ENCODE data around the gene SYT13.

DNA sequence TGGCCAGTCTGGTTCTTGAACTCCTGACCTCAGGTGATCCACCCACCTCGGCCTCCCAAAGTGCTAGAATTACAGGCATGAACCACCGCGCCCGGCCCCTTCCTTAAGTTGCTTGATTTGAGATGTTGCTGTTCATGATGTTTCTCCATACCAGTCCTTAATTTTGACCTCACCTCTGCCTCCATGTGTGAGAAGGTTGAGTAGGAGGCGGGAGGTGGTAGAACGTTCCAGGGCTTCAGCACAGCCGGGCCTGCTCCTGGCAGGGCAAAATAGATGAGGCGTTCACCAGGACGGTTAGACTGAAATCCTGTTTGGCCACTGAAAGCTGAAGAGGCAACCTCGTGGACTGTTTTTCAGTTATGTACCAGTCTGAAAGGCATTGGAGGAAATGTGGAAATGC is 48.3 kb upstream of the SYT13 start:
- TF ChIP-seq, protein P1, sequence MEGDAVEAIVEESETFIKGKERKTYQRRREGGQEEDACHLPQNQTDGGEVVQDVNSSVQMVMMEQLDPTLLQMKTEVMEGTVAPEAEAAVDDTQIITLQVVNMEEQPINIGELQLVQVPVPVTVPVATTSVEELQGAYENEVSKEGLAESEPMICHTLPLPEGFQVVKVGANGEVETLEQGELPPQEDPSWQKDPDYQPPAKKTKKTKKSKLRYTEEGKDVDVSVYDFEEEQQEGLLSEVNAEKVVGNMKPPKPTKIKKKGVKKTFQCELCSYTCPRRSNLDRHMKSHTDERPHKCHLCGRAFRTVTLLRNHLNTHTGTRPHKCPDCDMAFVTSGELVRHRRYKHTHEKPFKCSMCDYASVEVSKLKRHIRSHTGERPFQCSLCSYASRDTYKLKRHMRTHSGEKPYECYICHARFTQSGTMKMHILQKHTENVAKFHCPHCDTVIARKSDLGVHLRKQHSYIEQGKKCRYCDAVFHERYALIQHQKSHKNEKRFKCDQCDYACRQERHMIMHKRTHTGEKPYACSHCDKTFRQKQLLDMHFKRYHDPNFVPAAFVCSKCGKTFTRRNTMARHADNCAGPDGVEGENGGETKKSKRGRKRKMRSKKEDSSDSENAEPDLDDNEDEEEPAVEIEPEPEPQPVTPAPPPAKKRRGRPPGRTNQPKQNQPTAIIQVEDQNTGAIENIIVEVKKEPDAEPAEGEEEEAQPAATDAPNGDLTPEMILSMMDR (IDR thresholded peaks at IDR 0.05): no peak
- TF ChIP-seq POLR2A (IDR thresholded peaks at IDR 0.05): no peak
